Ascending aorta (tissue), 2 donors: Measurements from ENCODE around the gene SORCS1. TPM values are rescaled to one million over a fixed set of nuclear protein-coding genes. Genes with fewer than 3 reads are reported as not detected.

Experiments
- DNase-seq, 2 donors: peaks; one replicate each; pipeline ENCODE4 v3.0.0-alpha.2; 2019; ENCODE audit warnings: low spot score in 2 of 2
- H3K27ac ChIP-seq, 2 donors: fragments of 200-600 bp; sonication (generic); one replicate each; pipeline ENCODE4 v1.5.1; 2016 to 2017; ENCODE audit warnings: mild to moderate bottlenecking in 1 of 2
- H3K27me3 ChIP-seq: fragments of 200-600 bp; sonication (generic); one replicate; pipeline ENCODE4 v1.5.1; 2017
- H3K36me3 ChIP-seq, 2 donors: fragments of 200-600 bp; sonication (generic); one replicate each; pipeline ENCODE4 v1.5.1; 2016
- H3K4me1 ChIP-seq, 2 donors: fragments of 200-600 bp; sonication (generic); one replicate each; pipeline ENCODE4 v1.5.1; 2016 to 2017; ENCODE audit warnings: mild to moderate bottlenecking in 1 of 2
- H3K4me3 ChIP-seq, 2 donors: fragments of 200-600 bp; sonication (generic); one replicate each; pipeline ENCODE4 v1.5.1; 2016 to 2017; ENCODE audit warnings: mild to moderate bottlenecking in 1 of 2
- H3K9me3 ChIP-seq, 2 donors: fragments of 200-600 bp; sonication (generic); one replicate each; pipeline ENCODE4 v1.5.1; 2016
- intact Hi-C: fragments of 100-400 bp; cut with DNase I; formaldehyde crosslinking; loops from one replicate; pipeline ENCODE4 v1.15.1; 2023
- total RNA-seq: library from RNA; depleted of rRNA; stranded (reverse); fragments of >200 nt; gene quantifications from one replicate; pipeline ENCODE4 v1.1.0, GENCODE V29; 2016
- TF ChIP-seq, protein P1 (sequence below), 3 experiments: fragments of 200-600 bp in 2 of 3; fragments of 450-650 bp in 1 of 3; sonication (generic) in 2 of 3; IDR thresholded peaks; one replicate each; pipeline ENCODE4 v1.5.1; 2016 to 2019; ENCODE audit warnings: antibody characterized with exemption in 3 of 3, mild to moderate bottlenecking in 1 of 3, moderate library complexity in 1 of 3

The SORCS1 gene
- total RNA-seq, 1 donor from 2014 or later, result not detected

- DNase-seq, result no peak
- intact Hi-C loops, result no loop called here
- TF ChIP-seq, protein P1, sequence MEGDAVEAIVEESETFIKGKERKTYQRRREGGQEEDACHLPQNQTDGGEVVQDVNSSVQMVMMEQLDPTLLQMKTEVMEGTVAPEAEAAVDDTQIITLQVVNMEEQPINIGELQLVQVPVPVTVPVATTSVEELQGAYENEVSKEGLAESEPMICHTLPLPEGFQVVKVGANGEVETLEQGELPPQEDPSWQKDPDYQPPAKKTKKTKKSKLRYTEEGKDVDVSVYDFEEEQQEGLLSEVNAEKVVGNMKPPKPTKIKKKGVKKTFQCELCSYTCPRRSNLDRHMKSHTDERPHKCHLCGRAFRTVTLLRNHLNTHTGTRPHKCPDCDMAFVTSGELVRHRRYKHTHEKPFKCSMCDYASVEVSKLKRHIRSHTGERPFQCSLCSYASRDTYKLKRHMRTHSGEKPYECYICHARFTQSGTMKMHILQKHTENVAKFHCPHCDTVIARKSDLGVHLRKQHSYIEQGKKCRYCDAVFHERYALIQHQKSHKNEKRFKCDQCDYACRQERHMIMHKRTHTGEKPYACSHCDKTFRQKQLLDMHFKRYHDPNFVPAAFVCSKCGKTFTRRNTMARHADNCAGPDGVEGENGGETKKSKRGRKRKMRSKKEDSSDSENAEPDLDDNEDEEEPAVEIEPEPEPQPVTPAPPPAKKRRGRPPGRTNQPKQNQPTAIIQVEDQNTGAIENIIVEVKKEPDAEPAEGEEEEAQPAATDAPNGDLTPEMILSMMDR (IDR thresholded peaks at IDR 0.05), result no peak
- Histone ChIP-seq H3K4me1 (no peaks in the 10 kb centered on the region), H3K36me3 (no peaks in the 10 kb centered on the region), H3K9me3 (no peaks in the 10 kb centered on the region), H3K27ac (no peak overlapping the region), H3K27me3 (no peaks in the 10 kb centered on the region), H3K4me3 (no peak overlapping the region)
Measured at GRCh38 chr10:106661767-106662140, 502.8 kb downstream of the SORCS1 start.

DNA sequence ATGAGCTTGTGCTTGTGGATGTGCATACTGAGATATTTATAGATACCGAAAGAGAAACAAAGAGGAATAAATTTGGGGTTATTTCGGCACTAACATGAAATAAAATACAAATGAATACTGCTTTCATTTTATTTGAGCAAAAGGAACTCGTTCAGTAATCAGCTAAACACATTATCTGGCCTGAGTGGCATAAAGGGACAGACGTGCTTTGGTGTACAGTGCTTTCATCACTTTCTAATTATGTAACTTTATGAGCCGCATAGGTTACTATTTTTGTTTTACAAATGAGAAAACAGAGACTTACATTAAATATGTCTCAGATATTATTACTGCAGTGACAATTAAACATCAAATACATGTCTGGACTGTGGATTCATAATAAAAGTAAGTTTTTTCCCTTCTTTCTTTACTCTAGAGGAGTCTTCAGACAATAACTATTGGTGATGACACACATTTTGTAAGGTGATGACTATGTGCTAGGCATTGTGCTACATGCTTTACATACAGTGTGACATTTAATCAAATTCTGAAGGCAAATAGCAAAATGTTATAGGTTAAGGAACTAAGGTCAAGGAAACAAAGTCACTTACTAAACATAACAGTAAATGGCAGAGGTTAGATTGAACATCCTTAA, 503.3 kb downstream of the SORCS1 start:
- no peaks in the 10 kb centered on the region for H3K9me3 ChIP-seq
- no peaks in the 10 kb centered on the region for H3K36me3 ChIP-seq
- H3K4me1 ChIP-seq, result no peaks in the 10 kb centered on the region
- TF ChIP-seq, protein P1 (IDR thresholded peaks at IDR 0.05), result no peak
- H3K27me3 ChIP-seq, result no peaks in the 10 kb centered on the region
- no peak for DNase-seq
- intact Hi-C loops, result no loop called here
- H3K4me3 ChIP-seq, result no peak overlapping the region
- no peak overlapping the region for H3K27ac ChIP-seq

DNA sequence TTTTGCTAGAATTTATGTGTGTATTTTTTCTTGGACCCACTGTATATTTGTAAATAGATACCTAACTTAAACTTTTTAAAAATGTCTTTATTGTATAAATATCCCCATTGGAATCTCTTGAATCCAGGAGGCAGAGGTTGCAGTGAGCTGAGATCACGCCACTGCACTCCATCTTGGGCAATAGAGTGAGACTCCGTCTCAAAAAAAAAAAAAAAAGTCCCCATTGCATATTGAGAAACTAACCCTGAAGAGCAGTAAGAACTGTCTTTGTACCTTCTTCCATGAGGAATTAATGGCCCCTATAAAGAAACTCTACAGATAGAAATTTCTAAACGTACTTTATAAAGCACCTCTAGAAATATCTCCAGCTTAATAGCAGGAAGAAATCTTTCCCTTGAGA, 504.0 kb downstream of the SORCS1 start:
- intact Hi-C loops, result no loop called here
- no peaks in the 10 kb centered on the region for H3K9me3 ChIP-seq
- TF ChIP-seq, protein P1 (IDR thresholded peaks at IDR 0.05), result no peak
- DNase-seq, result no peak
- no peaks in the 10 kb centered on the region for H3K4me1 ChIP-seq
- H3K27me3 ChIP-seq, result no peaks in the 10 kb centered on the region
- no peak overlapping the region for H3K4me3 ChIP-seq
- no peaks in the 10 kb centered on the region for H3K36me3 ChIP-seq
- no peak overlapping the region for H3K27ac ChIP-seq

DNA sequence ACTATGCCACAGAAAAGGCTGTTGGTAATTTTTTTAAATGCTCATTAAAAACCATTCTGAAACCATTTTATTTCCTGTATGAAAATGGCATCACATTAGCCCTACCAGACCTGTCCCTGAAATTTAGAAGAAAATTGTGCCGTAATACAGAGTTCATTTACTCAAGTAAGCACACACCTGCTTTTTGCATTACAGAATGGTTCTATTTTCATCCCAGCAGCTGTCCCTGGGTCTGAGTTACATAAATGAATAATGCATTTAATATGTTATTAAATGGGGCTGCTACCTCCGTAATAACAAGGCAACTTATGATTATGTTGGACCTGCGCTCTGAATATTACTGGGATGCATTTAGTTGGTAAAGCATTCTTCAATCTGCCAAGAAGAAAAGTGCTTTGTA, 508.9 kb downstream of the SORCS1 start:
- H3K36me3 ChIP-seq, result no peaks in the 10 kb centered on the region
- no peaks in the 10 kb centered on the region for H3K4me1 ChIP-seq
- DNase-seq, result no peak
- intact Hi-C loops, result no loop called here
- TF ChIP-seq, protein P1 (IDR thresholded peaks at IDR 0.05), result no peak
- H3K27me3 ChIP-seq, result no peaks in the 10 kb centered on the region
- no peak overlapping the region for H3K4me3 ChIP-seq
- no peak overlapping the region for H3K27ac ChIP-seq
- no peaks in the 10 kb centered on the region for H3K9me3 ChIP-seq

DNA sequence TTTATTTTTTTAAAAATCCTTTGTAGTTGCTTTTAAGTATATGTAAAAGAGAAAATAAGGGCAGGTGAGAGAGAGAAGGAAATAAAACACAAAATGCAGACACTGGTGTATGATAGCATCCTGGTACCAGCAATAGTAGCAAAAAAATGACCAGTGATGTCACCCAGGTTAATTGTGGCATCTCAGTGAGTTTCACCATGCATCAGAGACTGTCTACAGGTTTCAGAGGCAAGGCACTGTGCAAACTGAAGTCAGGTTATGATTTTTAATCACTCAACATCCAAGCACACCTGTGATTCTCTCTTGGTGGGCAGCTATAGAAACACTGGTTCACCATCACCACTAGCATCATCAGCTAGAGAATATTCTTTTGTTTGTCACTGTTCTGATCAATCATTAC, 509.3 kb downstream of the SORCS1 start:
- H3K9me3 ChIP-seq, result no peaks in the 10 kb centered on the region
- no peaks in the 10 kb centered on the region for H3K4me1 ChIP-seq
- no peaks in the 10 kb centered on the region for H3K36me3 ChIP-seq
- intact Hi-C loops, result no loop called here
- H3K27ac ChIP-seq, result no peak overlapping the region
- DNase-seq, result no peak
- H3K27me3 ChIP-seq, result no peaks in the 10 kb centered on the region
- no peak overlapping the region for H3K4me3 ChIP-seq
- TF ChIP-seq, protein P1 (IDR thresholded peaks at IDR 0.05), result no peak

GRCh38 chr10:106652279-106652678, 512.2 kb downstream of the SORCS1 start:
- Histone ChIP-seq H3K36me3 (no peaks in the 10 kb centered on the region), H3K27me3 (no peaks in the 10 kb centered on the region), H3K4me3 (no peak overlapping the region), H3K9me3 (no peaks in the 10 kb centered on the region), H3K4me1 (no peaks in the 10 kb centered on the region), H3K27ac (no peak overlapping the region)
- TF ChIP-seq, protein P1 (IDR thresholded peaks at IDR 0.05), result no peak
- intact Hi-C loops, result no loop called here
- no peak for DNase-seq
